Measurements from ENCODE around the gene PTAFR.

- TF ChIP-seq EP300 (IDR thresholded peaks at IDR 0.05) (no peak), POLR2AphosphoS5 (IDR thresholded peaks at IDR 0.05) (peak in 1 of 2 donors; percentile 32), POLR2A (IDR thresholded peaks at IDR 0.05) (no peak), CTCF (IDR thresholded peaks at IDR 0.05) (no peak)
Measured at GRCh38 chr1:28129150-28129549, 47.3 kb downstream of the PTAFR start.

All from upper lobe of left lung (tissue), 4 donors.